ENCODE results near the gene PELO. TPM values are rescaled to one million over a fixed set of nuclear protein-coding genes. Genes with fewer than 3 reads are reported as not detected.
"Not testable (repeated sequence)": the region's sequence is repeated elsewhere in the genome, so short reads cannot be mapped to it uniquely, and the experiment has no call there.

The PELO gene
- polyA plus RNA-seq, 1 donor = 26.7 TPM

DNA sequence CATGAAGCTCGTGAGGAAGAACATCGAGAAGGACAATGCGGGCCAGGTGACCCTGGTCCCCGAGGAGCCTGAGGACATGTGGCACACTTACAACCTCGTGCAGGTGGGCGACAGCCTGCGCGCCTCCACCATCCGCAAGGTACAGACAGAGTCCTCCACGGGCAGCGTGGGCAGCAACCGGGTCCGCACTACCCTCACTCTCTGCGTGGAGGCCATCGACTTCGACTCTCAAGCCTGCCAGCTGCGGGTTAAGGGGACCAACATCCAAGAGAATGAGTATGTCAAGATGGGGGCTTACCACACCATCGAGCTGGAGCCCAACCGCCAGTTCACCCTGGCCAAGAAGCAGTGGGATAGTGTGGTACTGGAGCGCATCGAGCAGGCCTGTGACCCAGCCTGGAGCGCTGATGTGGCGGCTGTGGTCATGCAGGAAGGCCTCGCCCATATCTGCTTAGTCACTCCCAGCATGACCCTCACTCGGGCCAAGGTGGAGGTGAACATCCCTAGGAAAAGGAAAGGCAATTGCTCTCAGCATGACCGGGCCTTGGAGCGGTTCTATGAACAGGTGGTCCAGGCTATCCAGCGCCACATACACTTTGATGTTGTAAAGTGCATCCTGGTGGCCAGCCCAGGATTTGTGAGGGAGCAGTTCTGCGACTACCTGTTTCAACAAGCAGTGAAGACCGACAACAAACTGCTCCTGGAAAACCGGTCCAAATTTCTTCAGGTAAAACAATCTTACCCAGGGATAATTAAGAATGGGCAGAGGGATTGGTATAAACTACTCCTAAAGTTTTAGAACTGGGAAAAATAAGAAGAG is 12.9 kb downstream of the PELO start:
- no peak for DNase-seq

DNA sequence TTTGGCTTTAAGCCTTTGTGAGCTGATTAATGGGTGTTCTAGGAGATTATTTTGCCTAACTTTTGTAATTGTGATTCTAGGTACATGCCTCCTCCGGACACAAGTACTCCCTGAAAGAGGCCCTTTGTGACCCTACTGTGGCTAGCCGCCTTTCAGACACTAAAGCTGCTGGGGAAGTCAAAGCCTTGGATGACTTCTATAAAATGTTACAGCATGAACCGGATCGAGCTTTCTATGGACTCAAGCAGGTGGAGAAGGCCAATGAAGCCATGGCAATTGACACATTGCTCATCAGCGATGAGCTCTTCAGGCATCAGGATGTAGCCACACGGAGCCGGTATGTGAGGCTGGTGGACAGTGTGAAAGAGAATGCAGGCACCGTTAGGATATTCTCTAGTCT is 13.6 kb downstream of the PELO start:
- DNase-seq = no peak

DNA sequence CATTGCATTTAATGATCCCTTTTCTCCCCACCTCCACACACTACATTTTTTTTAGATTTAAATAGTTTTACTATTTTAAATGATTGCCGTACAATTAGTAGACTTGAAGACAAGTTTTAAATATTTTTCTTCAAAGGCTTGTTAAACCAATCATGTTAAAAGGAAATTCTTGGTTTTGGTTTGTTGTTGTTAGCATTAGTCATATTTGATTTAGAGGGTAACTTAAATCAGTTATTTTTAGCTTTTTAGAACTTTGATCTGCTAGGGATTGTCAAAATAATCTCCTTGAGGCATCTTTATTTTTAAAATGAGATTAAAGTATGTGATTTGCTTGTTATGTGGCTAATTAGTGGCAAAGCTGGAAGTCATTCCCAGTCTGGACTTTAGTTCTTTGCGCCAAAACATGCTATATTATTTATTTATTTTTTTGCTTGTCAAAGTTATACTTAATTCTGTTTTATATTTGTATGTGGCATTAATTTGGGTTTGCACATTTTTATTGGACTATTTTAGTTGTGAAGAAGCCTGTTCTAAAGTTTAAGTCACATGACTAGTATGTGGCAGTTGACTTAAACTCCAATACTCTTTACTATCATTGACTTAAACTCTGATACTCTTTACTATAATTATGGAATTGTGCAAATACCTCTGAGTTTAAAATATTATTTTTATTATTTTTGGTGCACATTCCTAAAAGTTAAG is 14.7 kb downstream of the PELO start:
- DNase-seq = no peak

DNA sequence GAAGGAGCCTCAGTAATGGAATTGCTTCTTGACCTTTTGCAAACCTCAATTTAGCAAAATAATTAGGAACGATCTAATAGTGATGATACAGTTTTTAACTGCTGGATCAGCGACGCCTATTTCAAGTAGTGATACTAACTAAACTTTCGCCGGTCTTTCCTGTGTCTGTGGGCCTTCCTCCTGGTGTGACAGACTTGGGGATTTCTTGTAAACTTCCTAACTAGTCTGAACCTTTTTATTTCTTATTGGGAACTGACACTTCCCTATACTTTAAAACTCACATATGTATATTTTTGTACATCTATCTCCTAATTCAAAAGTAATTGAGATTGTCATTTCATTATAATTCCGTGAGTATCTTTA is 15.2 kb downstream of the PELO start:
- DNase-seq = no peak

DNA sequence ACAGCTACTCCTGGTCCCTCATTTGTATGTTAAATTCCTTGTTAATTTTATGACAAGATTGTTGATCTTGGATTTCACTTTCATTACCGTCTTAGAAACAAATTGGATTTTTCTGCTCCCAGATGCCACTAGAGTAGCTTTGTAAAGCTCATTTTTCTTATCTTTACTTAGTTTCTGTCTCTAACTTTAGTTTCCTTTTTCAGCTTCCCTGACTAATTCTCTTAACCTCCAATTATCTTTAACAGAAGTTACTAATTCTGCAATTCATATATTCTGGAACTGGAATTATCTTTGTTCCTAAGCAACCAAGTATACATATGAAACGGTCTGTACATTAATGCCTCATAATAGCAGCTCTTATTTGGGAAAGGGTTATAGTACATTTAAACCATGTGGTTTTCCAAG is 16.7 kb downstream of the PELO start:
- no peak for DNase-seq

DNA sequence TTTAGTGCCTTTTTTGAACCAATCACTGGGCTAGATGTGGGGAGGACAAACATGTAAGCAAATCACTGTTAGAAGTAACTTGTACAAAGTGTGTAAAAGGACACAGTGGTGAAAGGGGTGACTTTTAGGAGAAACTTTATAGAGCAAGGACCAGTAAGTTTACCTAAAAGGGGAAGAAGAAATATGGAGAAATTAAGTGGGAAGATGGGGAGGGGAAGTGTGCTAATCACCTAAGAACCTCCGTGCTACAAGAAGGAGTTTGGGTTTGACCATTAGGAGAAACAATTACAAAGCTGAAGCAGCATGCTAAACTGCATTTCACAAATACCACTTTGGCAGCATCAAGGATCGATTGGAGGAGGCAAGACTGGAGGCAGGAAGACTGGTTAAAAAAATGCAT is 17.3 kb downstream of the PELO start:
- DNase-seq = no peak

DNA sequence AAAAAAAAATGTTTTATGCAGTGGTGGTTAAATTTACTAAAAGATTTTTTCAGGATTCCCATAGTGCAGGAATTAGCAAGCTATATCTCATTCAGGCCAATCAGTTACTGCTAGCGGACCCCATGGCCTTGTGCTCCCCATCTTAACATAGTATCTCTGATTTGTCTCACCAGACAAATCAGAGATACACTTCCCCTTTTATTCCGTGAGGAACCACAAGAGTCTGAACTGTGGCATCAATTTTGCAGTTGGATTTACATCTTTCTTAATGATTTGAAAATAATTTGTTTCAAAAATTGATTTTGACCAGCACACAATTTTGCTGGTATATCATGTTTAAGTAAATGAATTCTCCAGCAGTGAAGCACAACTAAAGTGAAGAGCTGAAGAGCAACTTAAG is 17.9 kb downstream of the PELO start:
- DNase-seq = no peak

DNA sequence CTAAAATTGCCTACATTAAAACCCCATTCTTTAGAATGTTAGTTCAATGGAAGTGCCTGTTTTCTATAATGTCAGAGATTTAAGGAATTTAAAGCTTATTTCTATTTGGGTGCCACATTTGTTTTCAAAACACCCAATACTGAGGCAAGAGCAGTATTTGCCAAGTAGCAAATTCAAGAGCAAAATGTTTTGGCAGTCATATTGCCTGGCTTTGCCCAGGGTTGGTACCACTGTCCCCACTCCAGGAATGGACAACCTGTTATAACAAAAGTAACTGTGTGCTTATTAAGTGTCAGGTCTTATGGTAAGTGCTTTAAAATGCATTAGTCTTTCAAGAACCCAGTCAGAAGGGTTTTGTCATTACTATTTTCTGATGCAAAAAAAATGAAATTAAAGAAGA is 19.3 kb downstream of the PELO start:
- DNase-seq = no peak

DNA sequence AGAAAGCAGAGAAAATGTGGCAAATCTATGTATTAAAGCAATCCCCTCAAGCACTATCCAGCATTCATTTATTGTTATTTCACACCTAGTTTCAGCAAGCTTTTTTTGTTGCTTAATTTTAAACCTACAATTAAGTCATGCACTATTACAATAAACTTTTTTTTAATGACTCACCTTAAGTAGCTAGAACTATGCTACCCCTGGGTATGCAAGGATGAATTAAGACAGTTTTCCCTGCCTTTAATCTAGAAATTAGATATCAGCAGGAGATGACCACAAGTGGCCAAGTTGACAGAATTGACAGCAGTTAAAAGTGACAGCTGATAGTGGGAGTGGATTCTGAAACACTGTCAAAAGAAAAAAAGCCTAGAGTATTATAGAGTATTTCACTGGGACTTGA is 20.0 kb downstream of the PELO start:
- no peak for DNase-seq

DNA sequence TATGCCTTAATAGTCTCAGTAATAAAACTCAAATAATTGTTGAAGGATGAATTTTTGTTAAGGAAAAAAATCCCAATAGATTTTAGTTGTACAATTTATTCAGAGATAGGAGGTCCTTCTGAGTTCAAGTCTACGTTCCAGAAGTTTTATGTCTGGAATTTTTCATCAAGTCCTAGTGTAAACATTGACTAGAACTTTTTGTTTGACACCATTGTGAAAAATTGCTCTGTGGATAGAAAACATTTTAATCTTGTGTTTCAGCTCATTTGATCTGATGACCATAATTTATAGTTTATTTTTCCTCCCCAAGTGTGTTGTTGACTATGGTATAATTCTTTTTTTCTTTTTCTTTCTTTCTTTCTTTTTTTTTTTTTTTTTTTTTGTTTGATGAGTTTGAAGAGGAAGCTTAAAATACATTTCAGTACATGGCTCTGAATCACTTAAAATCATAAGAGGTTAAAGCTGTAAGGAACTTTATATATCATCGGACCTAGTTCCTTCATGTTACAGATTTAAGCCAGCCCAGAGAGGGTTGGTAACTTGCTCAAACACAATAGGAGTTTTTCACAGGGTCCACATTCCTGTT is 20.7 kb downstream of the PELO start:
- no peak for DNase-seq

DNA sequence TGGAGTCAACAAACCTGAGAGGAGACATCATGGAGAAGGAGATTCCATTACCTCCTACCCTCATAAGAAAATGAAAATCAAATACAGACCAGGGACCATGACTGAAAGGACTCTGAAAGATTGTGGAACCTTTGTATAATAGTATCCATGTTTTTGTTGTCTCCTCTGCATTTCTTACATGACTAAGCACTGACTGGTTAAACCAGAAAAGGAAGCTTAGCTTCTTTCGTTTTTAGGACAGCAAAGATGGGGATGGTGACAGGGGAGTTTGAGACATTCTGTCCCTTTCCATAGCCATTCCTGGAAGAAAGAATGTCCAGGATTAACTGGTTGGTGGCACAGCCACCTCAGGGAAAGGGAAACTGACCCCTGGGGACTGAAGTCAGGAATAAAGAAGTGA is 22.2 kb downstream of the PELO start:
- no peak for DNase-seq

DNA sequence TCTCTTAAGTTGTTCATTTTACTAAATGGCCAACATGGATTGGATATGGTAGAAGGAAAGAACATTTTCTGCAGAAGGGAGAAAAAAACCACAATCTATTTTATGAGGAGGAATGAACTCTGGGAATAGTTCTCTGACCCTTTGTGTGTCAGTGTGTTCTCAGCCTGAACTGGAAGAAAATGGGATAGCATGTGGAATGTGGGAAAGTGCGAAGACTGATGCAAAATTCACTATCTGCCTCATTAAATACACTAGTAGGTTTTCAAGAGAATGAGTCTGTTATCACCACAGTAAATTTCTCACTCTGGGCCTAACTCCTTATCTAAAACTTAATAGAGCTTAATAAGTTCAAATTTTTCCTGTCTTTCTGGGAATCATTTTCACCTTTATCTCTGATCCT is 22.7 kb downstream of the PELO start:
- no peak for DNase-seq

DNA sequence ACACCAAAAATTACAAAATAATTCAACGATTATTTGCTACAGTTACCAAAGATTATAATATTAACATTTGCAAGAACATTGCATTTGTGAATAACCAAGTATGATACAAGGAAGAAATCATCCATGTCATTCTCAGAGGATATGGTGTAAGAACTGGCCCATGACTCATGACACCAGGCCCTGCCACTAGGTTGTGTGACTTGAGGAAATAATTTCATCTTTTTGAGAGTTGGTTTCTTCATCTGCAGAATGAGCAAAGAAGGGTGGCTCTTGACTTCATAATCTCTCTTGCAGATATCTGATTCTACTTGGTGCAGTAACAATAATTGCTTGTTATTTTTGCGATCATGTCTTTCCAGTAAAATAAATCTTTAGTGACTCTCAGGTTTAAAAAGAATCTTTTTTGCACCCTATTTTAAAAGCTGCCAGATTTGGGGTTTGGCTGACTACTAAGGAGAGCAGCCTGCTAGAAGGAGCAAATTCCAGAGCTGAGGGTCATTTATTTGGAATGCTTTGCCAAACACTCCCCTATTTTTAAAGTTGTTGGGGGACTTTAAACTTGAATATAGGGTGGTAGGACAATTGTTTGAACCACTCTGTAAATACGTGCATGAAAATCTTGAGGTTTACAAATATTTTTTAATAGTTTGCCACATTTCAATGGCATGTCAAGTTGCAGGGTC is 23.5 kb downstream of the PELO start:
- DNase-seq = no peak

DNA sequence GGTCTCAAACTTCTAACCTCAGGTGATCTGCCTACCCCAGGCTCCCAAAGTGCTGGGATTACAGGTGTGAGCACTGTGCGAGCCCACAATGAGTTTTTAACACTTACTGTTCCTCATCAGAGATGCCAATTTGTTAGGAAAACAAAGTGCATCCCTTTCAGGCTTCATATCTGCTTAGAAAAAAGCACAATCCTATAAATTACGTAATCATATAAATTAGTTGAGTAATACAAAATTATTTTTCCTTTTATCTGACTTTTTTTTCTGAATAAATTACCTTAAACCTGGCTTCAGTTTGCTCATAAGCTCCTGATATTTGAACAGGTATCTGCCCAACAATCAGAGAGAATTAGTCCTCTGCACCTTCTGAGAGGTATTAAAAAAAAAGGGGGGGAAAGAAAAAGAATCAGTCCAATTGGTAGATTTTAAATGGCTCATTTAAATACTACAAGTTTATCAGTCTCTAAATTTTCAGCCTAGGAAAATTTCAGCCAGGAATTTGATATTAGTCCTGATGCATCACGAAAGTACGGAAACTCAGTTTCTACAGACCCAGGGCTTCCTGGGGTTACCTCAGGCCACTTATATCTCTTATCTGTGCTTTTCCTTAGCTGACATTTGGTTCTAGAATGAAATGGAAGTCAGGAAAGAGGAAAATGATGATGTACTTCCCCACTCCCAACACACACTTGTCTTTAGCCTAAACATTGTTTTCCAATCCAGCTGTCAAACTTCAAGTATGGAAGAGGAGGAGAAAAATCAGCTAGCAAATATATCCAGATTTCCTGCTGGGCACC is 26.8 kb downstream of the PELO start:
- DNase-seq = no peak

DNA sequence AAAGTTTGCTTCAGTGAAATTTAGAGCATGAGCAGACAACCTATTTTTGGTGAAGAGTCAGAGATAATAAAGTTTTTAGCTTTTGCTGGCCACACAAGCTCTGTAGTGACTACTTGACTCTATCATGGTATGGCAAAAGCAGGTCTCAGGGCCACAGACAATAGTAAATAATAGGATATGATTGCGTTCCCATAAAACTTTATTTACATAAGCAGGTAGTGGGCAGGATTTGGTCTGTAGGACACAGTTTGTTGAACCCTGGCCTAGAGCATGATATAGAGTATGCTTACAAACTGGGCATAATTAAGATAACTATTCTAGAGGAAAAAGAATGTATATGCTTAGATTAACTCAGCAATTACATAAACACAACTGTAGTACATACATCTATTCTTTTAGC is 30.1 kb downstream of the PELO start:
- no peak for DNase-seq

DNA sequence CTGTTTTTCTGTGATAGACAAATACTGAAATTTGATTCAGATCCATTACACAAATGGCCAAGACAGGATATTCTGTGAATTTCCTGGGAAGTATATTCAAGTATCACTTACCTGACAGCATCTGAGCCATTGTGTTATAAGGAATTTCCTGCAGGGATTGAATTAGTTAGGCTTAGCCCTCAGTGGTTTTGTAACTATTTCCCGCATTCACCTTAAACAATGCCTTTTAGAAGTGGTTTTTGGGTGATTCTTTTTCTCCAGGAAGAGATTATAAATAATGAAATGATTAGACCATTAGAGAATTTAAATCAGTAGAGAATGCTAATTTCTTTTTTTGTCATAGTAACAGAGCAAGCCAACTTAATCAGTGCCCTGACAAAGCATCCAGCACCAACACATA is 30.6 kb downstream of the PELO start:
- DNase-seq = no peak

DNA sequence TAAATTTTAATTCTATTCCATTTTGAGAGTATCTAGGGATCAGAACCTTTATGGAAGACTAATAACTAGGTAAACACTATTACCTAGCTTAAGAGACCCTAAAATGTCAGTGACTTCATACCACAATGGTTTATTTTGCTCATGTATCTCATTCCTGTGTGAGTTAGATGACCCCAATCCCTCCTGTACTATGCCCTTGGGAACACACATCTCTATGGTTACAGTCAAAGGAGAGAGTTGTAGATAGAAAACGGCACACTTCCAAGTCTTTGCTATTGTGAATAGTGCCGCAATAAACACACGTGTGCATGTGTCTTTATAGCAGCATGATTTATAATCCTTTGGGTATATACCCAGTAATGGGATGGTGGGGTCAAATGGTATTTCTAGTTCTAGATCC is 31.1 kb downstream of the PELO start:
- not testable (repeated sequence) for DNase-seq

DNA sequence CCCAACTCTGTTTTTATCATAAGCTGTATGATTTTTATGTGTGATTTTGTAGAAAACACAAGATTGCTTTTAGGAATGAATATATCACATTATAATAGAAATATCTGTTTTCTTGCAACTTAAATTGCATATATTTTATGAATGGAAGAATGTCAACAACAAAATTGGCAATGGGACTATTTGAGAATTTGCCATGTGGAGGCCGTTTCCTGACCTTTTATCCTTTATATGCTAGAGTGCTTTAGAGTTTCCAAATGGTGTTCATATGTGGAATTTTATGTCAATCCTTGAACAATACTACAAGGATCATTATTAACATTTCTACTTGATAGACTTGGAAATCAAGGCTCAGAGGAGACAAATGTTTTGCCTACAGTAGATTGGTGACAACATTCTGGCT is 34.2 kb downstream of the PELO start:
- DNase-seq = no peak

DNA sequence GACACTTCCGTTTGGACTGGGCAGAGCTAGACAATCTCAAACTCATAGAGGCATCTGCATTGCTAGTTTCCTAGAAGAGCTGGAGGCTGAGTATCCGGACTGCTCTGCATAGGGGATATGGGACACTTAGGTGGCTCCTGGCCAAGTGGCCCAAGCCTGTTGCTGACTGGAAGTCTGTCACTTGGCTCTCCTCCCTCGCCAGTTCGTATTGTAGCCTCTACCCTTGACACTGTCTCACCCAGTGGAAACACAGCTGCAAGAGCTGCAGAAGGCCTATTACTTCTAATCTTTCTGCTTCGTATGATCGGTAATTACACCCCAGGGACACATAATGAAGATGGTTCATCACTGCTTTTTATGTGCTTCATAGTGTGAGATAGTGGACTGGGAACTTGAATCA is 34.7 kb downstream of the PELO start:
- no peak for DNase-seq

DNA sequence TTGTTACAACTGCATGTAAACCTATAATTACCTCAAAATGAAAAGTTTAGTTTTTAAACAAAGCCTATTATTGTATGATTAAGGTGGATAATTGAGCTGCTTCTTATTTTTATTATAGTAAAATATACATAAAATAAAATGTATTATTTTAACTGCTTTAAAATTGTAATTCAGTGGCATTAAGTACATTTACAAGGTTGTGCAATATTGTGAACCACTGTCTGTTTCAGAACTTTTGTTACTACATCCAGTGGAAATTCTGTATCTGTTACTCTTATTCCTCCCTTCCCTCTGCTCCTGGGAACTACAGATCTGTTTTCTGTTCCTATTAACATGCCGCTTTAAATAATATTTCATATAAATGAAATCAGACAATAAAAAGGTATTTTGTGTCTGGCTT is 37.1 kb downstream of the PELO start:
- no peak for DNase-seq

DNA sequence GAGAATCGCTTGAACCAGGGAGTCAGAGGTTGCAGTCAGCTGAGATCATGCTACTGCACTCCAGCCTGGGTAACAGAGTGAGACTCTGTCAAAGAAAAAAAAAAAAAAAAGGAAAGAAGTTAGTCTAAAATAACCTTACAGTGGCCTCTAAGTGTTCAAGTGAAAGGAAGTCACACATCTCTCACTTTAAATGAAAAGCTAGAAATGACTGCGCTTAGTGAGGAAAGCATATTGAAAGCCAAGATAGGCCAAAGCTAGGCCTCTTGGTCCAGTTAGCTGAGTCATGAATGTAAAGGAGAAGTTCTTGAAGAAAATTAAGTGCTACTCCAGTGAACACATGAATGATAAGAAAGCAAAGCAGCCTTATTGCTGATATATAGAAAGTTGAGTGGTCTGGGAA is 38.1 kb downstream of the PELO start:
- no peak for DNase-seq

DNA sequence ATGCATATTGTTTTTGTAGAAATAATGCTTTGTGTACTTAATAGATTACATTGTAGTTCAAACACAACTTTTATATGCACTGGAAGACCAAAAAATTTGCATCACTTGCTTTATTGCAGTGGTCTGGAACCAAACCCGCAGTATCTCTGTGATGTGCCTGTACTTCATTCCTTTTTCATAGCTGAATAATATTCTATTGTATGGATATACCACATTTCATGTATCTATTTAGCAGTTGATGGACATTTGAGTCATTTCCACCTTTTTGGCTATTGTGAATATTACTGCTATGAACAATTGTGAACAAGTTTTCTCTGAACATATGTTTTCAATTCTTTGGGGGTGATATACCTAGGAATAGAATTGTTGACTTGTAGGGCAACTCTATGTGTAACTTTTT is 40.1 kb downstream of the PELO start:
- DNase-seq = no peak
